H1 (cell line): ENCODE results near the gene ARHGAP18. TPM values are rescaled to one million over a fixed set of nuclear protein-coding genes. Genes with fewer than 3 reads are reported as not detected.

Source experiments
- CTCF ChIA-PET: fragments of 300-600 bp; sonication (Branson Sonifier 250); formaldehyde crosslinking; loops from one replicate; lab custom pipeline; 2021; ENCODE audit not compliant: partially characterized antibody; lab: Charles Lee
- POLR2A ChIA-PET: fragments of 300-600 bp; sonication (Branson Sonifier 250); formaldehyde crosslinking; loops from one replicate; lab custom pipeline; 2021; ENCODE audit warnings: inconsistent platforms; ENCODE audit not compliant: partially characterized antibody; lab: Charles Lee
- DNase-seq, 2 experiments: peaks; one replicate each; pipeline versions ENCODE4 v3.0.0 to v3.0.0-alpha.2; 2010 to 2022; ENCODE audit warnings: low spot score in 2 of 2, low read depth in 1 of 2, mixed read lengths in 1 of 2
- FAIRE-seq: peaks from 2 replicates; lab custom pipeline; 2011; peaks lifted over from hg19 to GRCh38; lab: Jason Lieb, UNC
- H2AFZ ChIP-seq: 2 replicates; pipeline ENCODE4 v1.8.1; 2012; ENCODE audit warnings: low read length, inconsistent platforms
- H2AK5ac ChIP-seq: 2 replicates; pipeline ENCODE4 v1.6.1; 2013; ENCODE audit warnings: low read depth, low read length
- H2BK120ac ChIP-seq: replicated peaks from 2 replicates; pipeline ENCODE3; 2013; ENCODE audit warnings: low read depth, low read length, inconsistent platforms
- H2BK12ac ChIP-seq: 2 replicates; pipeline ENCODE4 v1.6.1; 2013; ENCODE audit warnings: low read depth, low read length
- H2BK15ac ChIP-seq: 2 replicates; pipeline ENCODE4 v1.6.1; 2013; ENCODE audit warnings: low read length
- H2BK20ac ChIP-seq: 2 replicates; pipeline ENCODE4 v1.6.1; 2013; ENCODE audit warnings: low read length
- H2BK5ac ChIP-seq: 2 replicates; pipeline ENCODE4 v1.6.1; 2013; ENCODE audit warnings: low read depth, low read length
- H3K14ac ChIP-seq: 2 replicates; pipeline ENCODE4 v1.6.1; 2013; ENCODE audit warnings: inconsistent platforms; ENCODE audit not compliant: insufficient read length
- H3K18ac ChIP-seq: 2 replicates; pipeline ENCODE4 v1.6.1; 2013; ENCODE audit warnings: low read length; ENCODE audit errors: extremely low read depth
- H3K23ac ChIP-seq: 2 replicates; pipeline ENCODE4 v1.6.1; 2013; ENCODE audit warnings: inconsistent platforms; ENCODE audit not compliant: insufficient read length
- H3K23me2 ChIP-seq: 2 replicates; pipeline ENCODE4 v1.6.1; 2013; ENCODE audit warnings: low read depth, low read length
- H3K27ac ChIP-seq: 2 replicates; pipeline ENCODE4 v1.6.1; 2011; ENCODE audit warnings: low read depth, low read length, inconsistent platforms
- H3K27me3 ChIP-seq, 4 experiments: replicated peaks in 1 of 4; 1 replicate in 1 of 4; 2 replicates in 3 of 4; pipeline versions ENCODE4 v1.6.1 to v1.8.1; 2011 to 2013; ENCODE audit warnings: low read length in 3 of 4, mild to moderate bottlenecking in 3 of 4, inconsistent platforms in 2 of 4, mixed read lengths in 2 of 4, moderate library complexity in 1 of 4; ENCODE audit not compliant: control insufficient read depth in 3 of 4, insufficient read depth in 3 of 4; ENCODE audit errors: extremely low read depth in 1 of 4
- H3K36me3 ChIP-seq, 4 experiments: 2 replicates each; pipeline versions ENCODE4 v1.6.1 to v1.8.1; 2011 to 2013; ENCODE audit warnings: mild to moderate bottlenecking in 4 of 4, low read length in 3 of 4, moderate library complexity in 2 of 4, control low read depth in 1 of 4, inconsistent platforms in 1 of 4; ENCODE audit not compliant: insufficient read depth in 4 of 4, control insufficient read depth in 2 of 4
- H3K4ac ChIP-seq: replicated peaks from 2 replicates; pipeline ENCODE3; 2013; ENCODE audit warnings: low read length, low read depth, mixed read lengths, inconsistent platforms; ENCODE audit not compliant: insufficient read length
- H3K4me1 ChIP-seq, 4 experiments: replicated peaks in 1 of 4; 1 replicate in 1 of 4; 2 replicates in 3 of 4; pipeline versions ENCODE4 v1.6.1 to v1.8.1; 2011 to 2013; ENCODE audit warnings: low read length in 3 of 4, inconsistent platforms in 2 of 4, mixed read lengths in 1 of 4; ENCODE audit not compliant: insufficient read depth in 4 of 4, control insufficient read depth in 3 of 4
- H3K4me2 ChIP-seq, 2 experiments: 2 replicates each; pipeline versions ENCODE4 v1.6.1 to v1.8.1; 2011 to 2013; ENCODE audit warnings: low read depth in 2 of 2, low read length in 2 of 2, control low read depth in 1 of 2, inconsistent platforms in 1 of 2, mild to moderate bottlenecking in 1 of 2; ENCODE audit not compliant: insufficient read depth in 1 of 2
- H3K4me3 ChIP-seq, 4 experiments: fragments of 200-600, 300-600 bp in 1 of 4; sonication (generic), shearing (Covaris generic), sonication (Bioruptor Twin) in 1 of 4; 2 replicates each; pipeline versions ENCODE4 v1.5.1 to v1.8.1; 2011 to 2016; ENCODE audit warnings: low read length in 4 of 4, low read depth in 3 of 4, control low read depth in 2 of 4, inconsistent platforms in 2 of 4, mild to moderate bottlenecking in 2 of 4, mixed read lengths in 1 of 4, moderate library complexity in 1 of 4; ENCODE audit not compliant: insufficient read depth in 2 of 4; ENCODE audit errors: extremely low read depth in 1 of 4
- H3K56ac ChIP-seq: replicated peaks from 2 replicates; pipeline ENCODE3; 2013; ENCODE audit warnings: low read depth, mild to moderate bottlenecking, mixed read lengths, low read length, inconsistent platforms; ENCODE audit not compliant: insufficient read length
- H3K79me1 ChIP-seq: 2 replicates; pipeline ENCODE4 v1.6.1; 2013; ENCODE audit warnings: low read depth, low read length, control low read depth
- H3K79me2 ChIP-seq, 2 experiments: 2 replicates each; pipeline versions ENCODE4 v1.6.1 to v1.8.1; 2012 to 2013; ENCODE audit warnings: low read length in 2 of 2, mild to moderate bottlenecking in 2 of 2, inconsistent platforms in 1 of 2; ENCODE audit not compliant: insufficient read depth in 2 of 2, control insufficient read depth in 1 of 2
- H3K9ac ChIP-seq, 4 experiments: replicated peaks in 1 of 4; 1 replicate in 1 of 4; 2 replicates in 3 of 4; pipeline versions ENCODE4 v1.6.1 to v1.8.1; 2011 to 2013; ENCODE audit warnings: low read depth in 3 of 4, low read length in 3 of 4, control low read depth in 2 of 4, mild to moderate bottlenecking in 2 of 4, moderate library complexity in 2 of 4, inconsistent platforms in 1 of 4; ENCODE audit errors: extremely low read depth in 1 of 4
- H3K9me3 ChIP-seq, 2 experiments: 2 replicates each; pipeline versions ENCODE4 v1.6.1 to v1.8.1; 2012 to 2013; ENCODE audit warnings: mild to moderate bottlenecking in 2 of 2, moderate library complexity in 2 of 2, control low read depth in 1 of 2, inconsistent platforms in 1 of 2, low read depth in 1 of 2, low read length in 1 of 2, mixed read lengths in 1 of 2; ENCODE audit not compliant: insufficient read depth in 2 of 2
- H4K20me1 ChIP-seq, 2 experiments: replicated peaks in 1 of 2; 2 replicates each; pipeline versions ENCODE3 to v1.8.1; 2011 to 2013; ENCODE audit warnings: inconsistent platforms in 2 of 2, low read length in 2 of 2, mild to moderate bottlenecking in 1 of 2; ENCODE audit not compliant: insufficient read depth in 2 of 2, control insufficient read depth in 1 of 2
- H4K5ac ChIP-seq: 2 replicates; pipeline ENCODE4 v1.6.1; 2013; ENCODE audit warnings: low read length, low read depth, mixed read lengths, inconsistent platforms; ENCODE audit not compliant: insufficient read length
- H4K8ac ChIP-seq: 2 replicates; pipeline ENCODE4 v1.8.0; 2013; ENCODE audit warnings: mild to moderate bottlenecking, moderate library complexity, low read length, inconsistent platforms; ENCODE audit not compliant: insufficient read depth; ENCODE audit errors: extremely low read depth
- H4K91ac ChIP-seq: replicated peaks from 2 replicates; pipeline ENCODE3; 2013; ENCODE audit warnings: low read length, mixed read lengths, inconsistent platforms; ENCODE audit not compliant: insufficient read length
- BCL11A ChIP-seq, 2 experiments: IDR thresholded peaks; one replicate each; pipeline ENCODE4 v1.6.1; 2011; ENCODE audit warnings: low read depth in 2 of 2, low read length in 2 of 2, mild to moderate bottlenecking in 2 of 2
- CBX5 ChIP-seq: fragments of 300-800, 300-1000 bp; sonication (generic); IDR thresholded peaks from 2 replicates; pipeline ENCODE4 v1.7.1; 2016; ENCODE audit warnings: antibody characterized with exemption, low read length, low read depth
- EGR1 ChIP-seq: IDR thresholded peaks from 2 replicates; pipeline ENCODE4 v1.6.1; 2011; ENCODE audit warnings: low read depth, low read length, borderline replicate concordance
- HDAC6 ChIP-seq: IDR thresholded peaks from one replicate; pipeline ENCODE4 v1.7.1; 2012; ENCODE audit warnings: low read depth, mild to moderate bottlenecking, inconsistent platforms, low read length, moderate library complexity
- JUND ChIP-seq: IDR thresholded peaks from 2 replicates; pipeline ENCODE4 v1.6.1; 2011; ENCODE audit warnings: mild to moderate bottlenecking, improper control_type of control experiment, low read length
- POLR2A ChIP-seq, 2 experiments: IDR thresholded peaks; 1 replicate in 1 of 2; 2 replicates in 1 of 2; pipeline ENCODE4 v1.6.1; 2011; ENCODE audit warnings: low read depth in 2 of 2, low read length in 2 of 2, mild to moderate bottlenecking in 2 of 2; ENCODE audit errors: control extremely low read depth in 1 of 2
- SP1 ChIP-seq: IDR thresholded peaks from 2 replicates; pipeline ENCODE4 v1.6.1; 2011; ENCODE audit warnings: low read depth, low read length
- TCF12 ChIP-seq: IDR thresholded peaks from 2 replicates; pipeline ENCODE4 v1.6.1; 2011; ENCODE audit warnings: low read depth, mild to moderate bottlenecking, low read length
- WGBS, 2 experiments: shearing (Covaris generic) in 1 of 2; methylation state at CpG; one replicate each; pipeline versions ENCODE4 v1.1.6 to v1.1.7; 2013 to 2015; ENCODE audit warnings: low lambda C conversion rate in 2 of 2, mixed read lengths in 2 of 2, inconsistent platforms in 1 of 2, low coverage in 1 of 2, missing lambda C conversion rate in 1 of 2; ENCODE audit not compliant: insufficient replicate concordance in 2 of 2, insufficient coverage in 1 of 2, insufficient read length in 1 of 2; ENCODE audit errors: extremely low coverage in 1 of 2, missing lambda C conversion rate in 1 of 2; 5-methylcytosine and 5-hydroxymethylcytosine counted together
- polyA plus RNA-seq, 7 experiments: library from polyadenylated mRNA; depleted of rRNA in 3 of 7; stranded (reverse) in 5 of 7; unstranded in 2 of 7; fragments of >200 nt in 5 of 7; fragments of 200-250 nt in 2 of 7; gene quantifications; 1 replicate in 5 of 7; 2 replicates in 1 of 7; 4 replicates in 1 of 7; pipeline versions ENCODE4 v1.2.1 to v1.2.3, GENCODE V29; 2011 to 2013; ENCODE audit warnings: missing spikeins in 2 of 7, mixed read lengths in 2 of 7
- total RNA-seq: library from RNA; stranded (reverse); fragmentation: NEBNext Ultra II Directional; extraction: Animal tissue kit (Norgen Biotek cat#: 25700); gene quantifications from 2 replicates; pipeline ENCODE4 v1.2.1, GENCODE V29; 2021

Gene ARHGAP18
- total and polyA plus RNA-seq, 2 of the 8 experiments (the other 6 are each of a cell fraction or from before 2014, with no cell fraction given) = 0.83 to 4.5 TPM

GRCh38 chr6:129552413-129552812 is 157.6 kb downstream of the ARHGAP18 start:
- Histone ChIP-seq H3K9ac (no peak overlapping the region), H2BK5ac (no peak overlapping the region), H2BK120ac (no peak overlapping the region), H3K14ac (no peak overlapping the region), H3K23ac (no peak overlapping the region), H3K18ac (no peak overlapping the region), H2AFZ (no peak overlapping the region), H3K4ac (no peak overlapping the region), H3K27ac (no peak overlapping the region), H2BK15ac (no peak overlapping the region), H4K91ac (no peak overlapping the region), H3K56ac (no peak overlapping the region), H4K5ac (no peak overlapping the region), H2AK5ac (no peak overlapping the region), H3K23me2 (no peaks in the 10 kb centered on the region), H2BK20ac (no peak overlapping the region), H3K4me3 (no peak overlapping the region), H3K27me3 (no peaks in the 10 kb centered on the region), H3K4me1 (no peaks in the 10 kb centered on the region), H3K4me2 (no peak overlapping the region), H2BK12ac (no peak overlapping the region), H3K79me2 (no peaks in the 10 kb centered on the region), H4K8ac (no peak overlapping the region), H3K9me3 (no peaks in the 10 kb centered on the region), H3K36me3 (no peaks in the 10 kb centered on the region), H4K20me1 (no peaks in the 10 kb centered on the region), H3K79me1 (no peaks in the 10 kb centered on the region)
- FAIRE-seq = no peak
- CTCF ChIA-PET = interaction anchor here (0.8 to 5.0 kb wide), 3 partner anchors 12 to 53 kb away, joined by 3 to 43 read pairs (median 10); no protein-coding TSS in a partner anchor
- DNase-seq = no peak
- WGBS, 2 experiments = 98% methylated on average over 2 of the region's 2 CpGs; no CpG with 5 or more reads in 1 of the 2 experiments
- TF ChIP-seq POLR2A (IDR thresholded peaks at IDR 0.05; ENCODE audit: control extremely low read depth in 1 of 2, low read depth in 2 of 2, low read length in 2 of 2) (no peak), TCF12 (no peak), SP1 (no peak), CBX5 (no peak), JUND (no peak), EGR1 (no peak), BCL11A (IDR thresholded peaks at IDR 0.05; ENCODE audit: low read depth in 2 of 2, low read length in 2 of 2) (no peak), HDAC6 (no peak)
- POLR2A ChIA-PET = no interaction called here
